ENCODE results near the gene IPO8.
"Not testable (repeated sequence)": the region's sequence is repeated elsewhere in the genome, so short reads cannot be mapped to it uniquely, and the experiment has no call there.

IPO8 gene

DNA sequence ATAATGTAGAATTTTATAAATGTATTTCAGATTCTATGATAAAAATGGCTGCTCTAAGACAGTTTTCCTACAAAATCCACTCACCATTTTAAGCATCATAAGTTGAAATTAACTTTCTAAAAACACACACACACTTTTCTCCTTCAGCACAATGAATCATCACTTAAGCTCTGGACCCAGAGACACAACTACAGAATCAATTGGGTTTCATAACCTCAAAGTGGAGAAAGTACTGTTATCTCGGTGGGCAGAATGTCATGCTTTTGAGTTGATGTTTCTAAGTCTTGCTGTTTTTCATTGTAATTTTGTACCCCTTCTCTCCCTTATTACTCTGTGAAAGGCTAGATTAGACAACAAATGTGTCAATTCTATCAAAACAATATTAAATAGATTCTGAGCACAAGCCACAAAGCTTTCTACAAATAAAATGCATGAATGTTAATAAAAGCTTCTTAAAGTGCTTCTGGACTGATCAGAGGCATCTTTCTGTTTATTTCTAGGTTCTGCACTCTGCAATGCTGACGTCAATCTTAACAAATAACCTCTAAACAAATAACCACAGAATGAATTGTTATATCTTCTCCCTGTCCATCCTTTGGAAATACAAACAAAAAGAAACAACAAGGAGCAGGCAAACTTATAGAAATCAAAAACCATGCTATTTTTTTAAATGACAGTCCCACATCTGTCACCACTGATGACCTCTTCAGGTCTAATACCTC, 8.2 kb downstream of the IPO8 start:
- DNase-seq, result no peak

DNA sequence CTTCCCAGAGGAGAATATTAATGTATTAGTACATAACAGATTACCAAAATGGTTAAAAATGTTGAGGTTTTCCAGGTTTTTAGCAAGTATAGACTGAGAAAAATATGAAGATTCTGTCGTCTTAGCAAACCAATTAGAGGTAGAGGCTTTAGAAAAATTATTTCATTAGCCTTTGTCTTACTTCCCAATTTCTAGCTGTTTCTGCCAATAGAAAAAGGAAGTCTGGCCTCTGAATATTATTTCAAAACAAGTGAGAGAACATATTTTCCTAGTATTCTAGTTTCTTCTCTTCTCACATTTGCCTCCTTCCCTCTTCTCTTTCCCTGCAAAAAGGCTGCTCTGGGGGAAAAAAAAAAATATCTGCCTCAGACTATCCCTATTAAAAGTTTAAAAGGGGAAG, 16.4 kb downstream of the IPO8 start:
- DNase-seq, result no peak

- no peak for DNase-seq
These were observed 17.4 kb downstream of the IPO8 start for GRCh38 chr12:30678221-30678620.

- DNase-seq, result no peak
These were observed 34.5 kb downstream of the IPO8 start for GRCh38 chr12:30661210-30661609.

GRCh38 chr12:30652034-30652696, 43.5 kb downstream of the IPO8 start:
- DNase-seq, result no peak

GRCh38 chr12:30646821-30647220, 48.8 kb downstream of the IPO8 start:
- no peak for DNase-seq

DNA sequence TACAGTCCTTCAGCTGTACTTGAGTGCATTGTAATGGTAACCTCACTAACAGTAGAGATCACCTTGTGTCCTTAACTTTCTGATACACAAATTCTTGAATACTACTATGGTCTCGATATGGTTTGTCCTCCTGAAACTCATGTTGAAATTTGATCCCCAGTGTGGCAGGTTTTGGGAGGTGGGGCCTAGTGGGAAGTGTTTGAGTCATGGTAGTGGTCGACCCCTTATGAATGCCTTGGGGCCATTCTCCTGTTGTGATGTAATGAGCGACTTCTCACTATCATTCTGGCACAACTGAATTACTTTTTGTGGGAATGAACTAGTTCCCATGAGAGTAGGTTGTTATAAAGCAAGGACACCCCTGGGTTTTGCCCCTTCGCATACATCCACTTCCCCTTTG, 52.3 kb downstream of the IPO8 start:
- no peak for DNase-seq

GRCh38 chr12:30640392-30640791, 55.3 kb downstream of the IPO8 start:
- no peak for DNase-seq

DNA sequence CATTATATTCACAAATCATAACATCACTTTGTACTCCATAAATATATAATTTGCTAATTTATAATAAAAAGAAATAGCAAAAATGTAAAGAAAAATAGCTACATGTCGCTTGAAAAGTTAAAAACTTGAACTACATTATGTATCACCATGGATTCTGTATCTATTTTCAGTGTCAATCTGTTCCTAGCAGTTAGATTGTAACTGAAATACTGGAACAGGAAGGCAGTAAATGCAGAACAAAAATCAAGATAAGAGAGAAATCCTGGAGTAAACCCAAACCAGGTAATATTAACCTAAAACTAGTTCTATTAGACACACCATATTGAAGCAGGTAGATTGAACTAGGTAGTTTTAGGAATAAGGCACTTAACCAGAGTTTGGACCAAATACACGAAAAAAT, 60.3 kb downstream of the IPO8 start:
- no peak for DNase-seq

DNA sequence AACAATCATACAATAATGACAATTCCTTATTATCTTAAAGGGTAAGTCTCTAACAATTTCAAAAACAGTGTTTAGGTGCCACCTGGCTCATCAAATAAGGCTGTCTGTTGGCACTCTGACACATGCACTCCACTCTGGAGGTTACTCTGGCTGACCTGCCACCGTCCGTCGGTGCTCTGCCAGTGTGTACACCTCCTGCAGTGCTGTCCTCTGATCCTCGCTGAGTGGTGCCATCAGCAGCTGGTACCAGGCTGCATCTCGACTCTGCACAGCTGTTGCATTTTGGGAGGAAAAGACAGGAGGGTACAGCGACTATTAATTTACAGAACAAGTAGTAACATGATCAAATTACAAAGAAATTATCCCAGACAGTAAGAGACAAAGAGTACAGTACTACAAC, 63.9 kb downstream of the IPO8 start:
- no peak for DNase-seq

- DNase-seq, result no peak
These were observed 64.7 kb downstream of the IPO8 start for GRCh38 chr12:30630979-30631285.

GRCh38 chr12:30630076-30630978, 65.3 kb downstream of the IPO8 start:
- no peak for DNase-seq

- DNase-seq, result no peak
These were observed 68.8 kb downstream of the IPO8 start for GRCh38 chr12:30626847-30627246.

- no peak for DNase-seq
These were observed 71.7 kb downstream of the IPO8 start for GRCh38 chr12:30624009-30624408.

DNA sequence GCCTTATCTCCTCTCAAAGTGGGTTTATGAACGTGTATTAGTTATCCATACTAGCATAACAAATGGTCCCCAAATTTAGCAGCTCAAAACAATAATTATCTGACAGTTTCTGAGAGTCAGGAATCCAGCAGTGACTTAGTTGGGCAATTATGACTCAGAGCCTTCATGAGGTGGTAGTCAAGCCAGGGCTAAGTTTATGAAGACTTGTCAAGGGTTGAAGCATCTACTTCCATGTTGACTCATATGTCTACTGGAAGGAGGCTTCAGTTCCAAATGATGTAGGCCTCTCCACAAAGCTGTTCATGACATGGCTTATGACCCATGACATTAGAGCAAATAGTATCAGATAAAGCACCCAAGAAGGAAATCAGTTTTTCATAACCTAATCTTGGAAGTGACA, 73.2 kb downstream of the IPO8 start:
- no peak for DNase-seq

- not testable (repeated sequence) for DNase-seq
These were observed 73.9 kb downstream of the IPO8 start for GRCh38 chr12:30621663-30622241.

DNA sequence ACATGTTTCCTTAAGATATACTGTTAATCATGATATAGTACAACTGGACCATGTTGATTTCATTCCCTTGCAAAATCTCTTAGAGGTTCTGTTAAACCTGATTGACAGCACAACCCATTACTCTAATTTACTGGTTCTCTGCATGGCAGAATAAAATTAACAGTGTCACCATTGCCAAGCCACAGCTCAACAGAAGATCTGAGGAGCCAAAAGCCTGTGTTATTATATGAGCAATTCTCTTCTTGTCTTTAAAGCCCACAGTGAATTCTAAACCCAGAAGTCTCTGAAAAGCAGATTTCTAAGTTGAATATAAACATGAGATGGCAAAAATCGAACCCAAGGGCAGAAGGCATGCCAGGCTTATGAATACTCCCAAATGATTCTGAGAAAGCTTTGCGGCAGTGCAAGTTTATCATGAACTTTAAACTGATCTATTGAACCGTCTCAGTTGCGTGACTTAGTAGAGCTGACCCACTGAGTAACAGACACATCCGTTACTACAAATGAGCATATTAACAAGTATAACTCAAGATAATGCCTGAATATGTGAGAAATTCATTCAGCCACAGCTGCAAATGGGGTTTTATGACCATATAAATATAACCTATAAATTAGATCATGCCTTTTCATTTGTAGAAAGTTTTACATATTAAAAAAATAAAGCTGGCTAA, 78.2 kb downstream of the IPO8 start:
- DNase-seq, result no peak

DNA sequence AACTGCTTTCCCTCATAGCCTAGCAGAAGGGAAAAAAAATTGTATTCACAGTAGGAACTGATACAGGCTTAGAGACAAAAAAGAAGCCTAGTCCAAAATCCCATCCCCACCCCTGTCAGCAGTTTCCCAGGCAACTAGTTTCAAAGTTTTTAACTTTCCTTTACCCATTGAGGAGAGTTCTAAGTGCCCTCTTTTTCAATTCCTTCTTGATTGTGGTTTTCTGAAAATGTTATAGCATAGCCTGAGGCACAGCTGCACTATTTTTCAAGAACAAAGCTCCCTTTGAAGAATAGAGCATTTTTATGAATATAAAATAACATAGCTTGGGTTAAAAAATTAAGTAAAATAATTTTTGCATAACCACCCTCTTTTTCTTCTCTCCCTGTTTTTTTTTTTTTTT, 81.6 kb downstream of the IPO8 start:
- DNase-seq, result peak; percentile 12

GRCh38 chr12:30613119-30613830, 82.4 kb downstream of the IPO8 start:
- DNase-seq, result no peak

GRCh38 chr12:30610718-30611117, 85.0 kb downstream of the IPO8 start:
- no peak for DNase-seq

DNA sequence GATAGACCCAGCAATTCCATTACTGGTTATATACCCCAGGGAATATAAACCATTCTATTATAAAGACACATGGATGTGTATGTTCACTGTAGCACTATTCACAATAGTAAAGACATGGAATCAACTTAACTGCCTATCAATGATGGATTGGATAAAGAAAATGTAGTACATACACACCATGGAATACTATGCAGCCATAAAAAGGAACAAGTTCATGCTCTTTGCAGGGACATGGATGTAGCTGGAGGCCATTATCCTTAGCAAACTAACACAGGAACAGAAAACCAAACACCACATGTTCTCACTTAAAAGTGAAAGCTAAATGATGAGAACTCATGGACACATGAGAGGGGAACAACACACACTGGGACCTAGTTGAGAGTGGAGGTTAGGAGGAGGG, 85.8 kb downstream of the IPO8 start:
- not testable (repeated sequence) for DNase-seq

DNA sequence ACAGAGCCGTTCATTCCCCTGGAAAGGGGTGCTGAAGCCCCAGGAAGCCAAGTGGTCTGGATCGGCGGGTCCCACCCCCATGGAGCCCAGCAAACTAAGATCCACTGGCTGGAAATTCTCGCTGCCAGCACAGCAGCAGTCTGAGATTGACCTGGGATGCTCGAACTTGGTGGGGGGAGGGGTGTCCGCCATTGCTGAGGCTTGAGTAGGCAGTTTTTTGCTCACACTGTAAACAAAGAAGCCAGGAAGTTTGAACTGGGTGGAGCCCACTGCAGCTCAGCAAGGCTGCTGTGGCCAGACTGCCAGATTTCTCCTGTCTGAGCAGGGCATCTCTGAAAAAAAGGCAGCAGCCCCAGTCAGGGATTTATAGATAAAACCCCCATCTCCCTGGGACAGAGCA, 91.4 kb downstream of the IPO8 start:
- peak; percentile 58 for DNase-seq

Measured in RPMI8226 (cell line).